Esophagus squamous epithelium (tissue), 5 donors: ENCODE results near the gene SAA4. TPM values are rescaled to one million over a fixed set of nuclear protein-coding genes. Genes with fewer than 3 reads are reported as not detected.
"Not testable (repeated sequence)": the region's sequence is repeated elsewhere in the genome, so short reads cannot be mapped to it uniquely, and the experiment has no call there.

ENCODE experiments used
- DNase-seq: peaks from one replicate; lab custom pipeline; 2025; lab: John Stamatoyannopoulos, UW
- H3K27ac ChIP-seq, 4 donors: fragments of 200-600 bp; sonication (generic); one replicate each; pipeline ENCODE4 v1.5.1; 2016 to 2019; ENCODE audit warnings: mild to moderate bottlenecking in 1 of 4
- H3K27me3 ChIP-seq, 4 donors: fragments of 200-600 bp; sonication (generic); 1 replicate in 3 of 4; 2 replicates in 1 of 4; pipeline versions ENCODE4 v1.5.1 to v1.6.0; 2017 to 2021; ENCODE audit warnings: antibody characterized with exemption in 1 of 4
- H3K36me3 ChIP-seq, 3 donors: fragments of 200-600 bp; sonication (generic); one replicate each; pipeline ENCODE4 v1.5.1; 2016 to 2019
- H3K4me1 ChIP-seq, 3 donors: fragments of 200-600 bp; sonication (generic); one replicate each; pipeline ENCODE4 v1.5.1; 2017 to 2019
- H3K4me3 ChIP-seq, 4 donors: fragments of 200-600 bp; sonication (generic); 1 replicate in 3 of 4; 2 replicates in 1 of 4; pipeline ENCODE4 v1.5.1; 2016 to 2019; ENCODE audit warnings: mild to moderate bottlenecking in 2 of 4, moderate library complexity in 1 of 4
- H3K9me3 ChIP-seq, 3 donors: fragments of 200-600 bp; sonication (generic); one replicate each; pipeline ENCODE4 v1.5.1; 2016 to 2019
- CTCF ChIP-seq, 6 experiments: fragments of 450-650 bp in 4 of 6; fragments of 200-600 bp in 2 of 6; sonication (generic) in 2 of 6; IDR thresholded peaks; one replicate each; pipeline ENCODE4 v1.5.1; 2016 to 2019; ENCODE audit warnings: antibody characterized with exemption in 6 of 6, mild to moderate bottlenecking in 4 of 6, moderate library complexity in 4 of 6
- POLR2A ChIP-seq, 4 donors: fragments of 450-650 bp; IDR thresholded peaks; one replicate each; pipeline ENCODE4 v1.6.1; 2017; ENCODE audit warnings: antibody characterized with exemption in 4 of 4, mild to moderate bottlenecking in 4 of 4, moderate library complexity in 3 of 4
- WGBS, 2 donors: methylation state at CpG; one replicate each; pipeline ENCODE4 v1.1.5; 2018; 5-methylcytosine and 5-hydroxymethylcytosine counted together
- intact Hi-C: fragments of 100-400 bp; cut with DNase I; formaldehyde crosslinking; loops from one replicate; pipeline ENCODE4 v1.15.0; 2022
- small RNA-seq, 4 donors: library from RNA; depleted of rRNA; stranded (forward); fragments of <200 nt; gene quantifications; one replicate each; pipeline ENCODE3, GENCODE V24; 2016
- total RNA-seq, 4 donors: library from RNA; depleted of rRNA; stranded (reverse); fragments of >200 nt; gene quantifications; one replicate each; pipeline ENCODE4 v1.1.0, GENCODE V29; 2016
- donor health status: DM: yes; HTN: yes; CAD: no.

SAA4 gene
- total RNA-seq, 4 donors from 2014 or later: 1.3 TPM; not detected in 3

- TF ChIP-seq CTCF (IDR thresholded peaks at IDR 0.05) (no peak), POLR2A (IDR thresholded peaks at IDR 0.05) (no peak)
- no peak overlapping the region for H3K4me3 ChIP-seq
- H3K9me3 ChIP-seq: no peaks in the 10 kb centered on the region
- peaks cover 0 to 8% (median 0%) of the 10 kb centered on the region in 4 donors for H3K27me3 ChIP-seq
- WGBS, 2 donors: 68 to 100% methylated on average over 2 of the region's 2 CpGs
- H3K27ac ChIP-seq: no peak overlapping the region
- intact Hi-C loops: no loop called here
- H3K36me3 ChIP-seq: no peaks in the 10 kb centered on the region
- no peak for DNase-seq
- H3K4me1 ChIP-seq: no peaks in the 10 kb centered on the region
Observed at GRCh38 chr11:18196532-18196931, 40.1 kb downstream of the SAA4 start.

GRCh38 chr11:18193010-18193409 lies 43.6 kb downstream of the SAA4 start:
- Histone ChIP-seq H3K36me3 (no peaks in the 10 kb centered on the region), H3K4me3 (no peak overlapping the region), H3K9me3 (no peaks in the 10 kb centered on the region), H3K27ac (no peak overlapping the region), H3K27me3 (peaks cover 0 to 8% (median 0%) of the 10 kb centered on the region in 4 donors), H3K4me1 (no peaks in the 10 kb centered on the region)
- no peak for TF ChIP-seq CTCF (IDR thresholded peaks at IDR 0.05)
- TF ChIP-seq POLR2A (IDR thresholded peaks at IDR 0.05): no peak
- DNase-seq: no peak
- 23 to 25% methylated on average over 3 to 4 of the region's 4 CpGs for WGBS, 2 donors
- intact Hi-C loops: no loop called here

- Histone ChIP-seq H3K9me3 (no peaks in the 10 kb centered on the region), H3K36me3 (no peaks in the 10 kb centered on the region), H3K4me3 (no peak overlapping the region), H3K27me3 (peaks cover 0 to 11% (median 0%) of the 10 kb centered on the region in 4 donors), H3K27ac (no peak overlapping the region), H3K4me1 (no peaks in the 10 kb centered on the region)
- TF ChIP-seq POLR2A (IDR thresholded peaks at IDR 0.05) (no peak), CTCF (IDR thresholded peaks at IDR 0.05) (no peak)
- 73 to 91% methylated on average over 3 of the region's 3 CpGs for WGBS, 2 donors
- no peak for DNase-seq
- intact Hi-C loops: no loop called here
Observed at GRCh38 chr11:18191376-18191775, 45.2 kb downstream of the SAA4 start.

- H3K4me1 ChIP-seq, H3K4me3 ChIP-seq, DNase-seq, H3K27ac ChIP-seq, H3K36me3 ChIP-seq, H3K9me3 ChIP-seq, intact Hi-C loops: not testable (repeated sequence)
- WGBS, 2 donors: 81 to 86% methylated on average over 23 to 32 of the region's 34 CpGs
- H3K27me3 ChIP-seq: peaks cover 0 to 11% (median 0%) of the 10 kb centered on the region in 4 donors
Observed at GRCh38 chr11:18189476-18190245, 46.9 kb downstream of the SAA4 start.

- 90 to 93% methylated on average over 15 to 16 of the region's 24 CpGs for WGBS, 2 donors
- intact Hi-C loops: no loop called here
- TF ChIP-seq POLR2A (IDR thresholded peaks at IDR 0.05) (no peak), CTCF (IDR thresholded peaks at IDR 0.05) (no peak)
- Histone ChIP-seq H3K36me3 (no peaks in the 10 kb centered on the region), H3K9me3 (no peaks in the 10 kb centered on the region), H3K4me1 (no peaks in the 10 kb centered on the region), H3K27ac (no peak overlapping the region), H3K27me3 (peaks cover 0 to 11% (median 0%) of the 10 kb centered on the region in 4 donors), H3K4me3 (no peak overlapping the region)
- no peak for DNase-seq
Observed at GRCh38 chr11:18188796-18189195, 47.8 kb downstream of the SAA4 start.

Small RNAs within 50 kb of the gene (small RNA-seq; reads per million reads assigned to genes)
- gene RNA5SP333 (0 reads per million in 4 donors), gene RNA5SP334 (0 reads per million in 4 donors)

Other genes starting within 250 kb of the SAA4 start
- gene SERGEF, start 223.8 kb downstream of the SAA4 start, total RNA-seq: 10 to 100 TPM in 3 of 4 donors, 1 to 10 TPM in 1; 4.2 to 35.7 (median 13.4) TPM
- gene TPH1, start 190.5 kb downstream of the SAA4 start, total RNA-seq: under 1 TPM; 0.06 to 0.38 (median 0.15) TPM
- 10 to 100 TPM in 3 of 4 donors, 1 to 10 TPM in 1; 9.6 to 13.0 (median 12.8) TPM for gene SAAL1, start 130.7 kb downstream of the SAA4 start, total RNA-seq
- gene MRGPRX3, start 104.2 kb downstream of the SAA4 start, total RNA-seq: under 1 TPM in 2 of 4 donors, not detected in 2; 0.29 to 0.44 TPM
- gene MRGPRX4, start 64.0 kb downstream of the SAA4 start, total RNA-seq: not detected
- gene SAA2, start 11.9 kb upstream of the SAA4 start, total RNA-seq: 10 to 100 TPM in 2 of 4 donors, 1 to 10 TPM in 1, not detected in 1; 5.4 to 79.8 (median 12.9) TPM
- gene SAA1, start 29.5 kb upstream of the SAA4 start, total RNA-seq: 100 to 1,000 TPM in 1 of 4 donors, 10 to 100 TPM in 2, 1 to 10 TPM in 1; 2.3 to 207 (median 22.6) TPM
- 10 to 100 TPM; 10.8 to 21.2 (median 15.5) TPM for gene HPS5, start 85.3 kb upstream of the SAA4 start, total RNA-seq
- gene GTF2H1, start 85.8 kb upstream of the SAA4 start, total RNA-seq: 10 to 100 TPM; 33.5 to 77.4 (median 54.8) TPM
- gene LDHA, start 157.8 kb upstream of the SAA4 start, total RNA-seq: 1,000 to 10,000 TPM in 1 of 4 donors, 100 to 1,000 TPM in 3; 515 to 1,072 (median 673) TPM
- gene LDHC, start 175.5 kb upstream of the SAA4 start, total RNA-seq: not detected
- not detected for gene LDHAL6A, start 219.1 kb upstream of the SAA4 start, total RNA-seq